ENCODE measurements around the gene CYFIP2.

GRCh38 chr5:157354800-157355199 is 88.9 kb downstream of the CYFIP2 start:
- TF ChIP-seq SNAI2 (CRISPR knock-in tag; IDR thresholded peaks at IDR 0.05) (no peak), ARNTL (CRISPR knock-in tag; IDR thresholded peaks at IDR 0.05; ENCODE audit: borderline replicate concordance, low read depth) (no peak), CSDC2 (CRISPR knock-in tag; IDR thresholded peaks at IDR 0.05) (no peak), POU6F1 (CRISPR knock-in tag; IDR thresholded peaks at IDR 0.05; ENCODE audit: borderline replicate concordance, low read depth) (no peak), RARB (CRISPR knock-in tag; IDR thresholded peaks at IDR 0.05) (no peak), CREB5 (CRISPR knock-in tag; IDR thresholded peaks at IDR 0.05; ENCODE audit: low read depth) (no peak), CSRNP3 (CRISPR knock-in tag; IDR thresholded peaks at IDR 0.05) (no peak)

Measured in SK-N-SH treated with all-trans-retinoic acid at 6 μM for 48 hours (cell line).